ENCODE results near the gene CREM.
A peak's percentile ranks its signal among the peaks of the same experiment; 100 is the strongest.

The CREM gene

DNA sequence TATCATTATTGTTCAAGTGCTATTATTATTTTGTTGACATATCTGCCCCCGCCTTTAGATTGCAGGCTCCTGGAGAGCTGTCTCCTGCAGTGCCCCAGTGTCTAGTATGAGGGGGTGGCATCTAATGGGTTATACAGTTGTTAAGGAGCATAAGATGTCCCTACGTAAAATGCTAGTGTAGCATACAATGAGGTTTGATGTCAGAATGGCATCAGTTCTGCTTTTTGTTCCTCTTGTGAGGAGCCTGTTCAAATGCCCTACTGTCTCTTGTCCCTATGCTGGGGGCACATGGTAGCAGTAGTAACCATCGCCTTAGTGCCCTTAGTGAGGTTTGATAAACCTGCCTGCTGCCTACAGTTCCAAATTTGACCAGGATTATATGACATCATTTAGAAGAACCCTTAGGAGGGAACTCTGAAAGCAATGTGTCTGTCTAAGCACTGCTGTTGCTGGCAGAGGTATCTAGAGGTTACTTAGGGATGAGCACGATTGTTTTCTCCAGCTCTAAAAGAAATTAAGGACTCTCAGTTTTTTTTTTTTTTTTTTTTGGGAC lies 9.7 kb downstream of the CREM start:
- no peak for DNase-seq (ENCODE audit: low spot score)

- no peak for DNase-seq (ENCODE audit: low spot score)
These were observed 13.5 kb downstream of the CREM start for GRCh38 chr10:35140126-35140525.

- no peak for DNase-seq (ENCODE audit: low spot score)
These were observed 14.1 kb downstream of the CREM start for GRCh38 chr10:35140727-35141126.

- DNase-seq (ENCODE audit: low spot score), result no peak
These were observed 23.7 kb downstream of the CREM start for GRCh38 chr10:35150308-35150707.

- no peak for DNase-seq (ENCODE audit: low spot score)
These were observed 26.3 kb downstream of the CREM start for GRCh38 chr10:35152992-35153391.

DNA sequence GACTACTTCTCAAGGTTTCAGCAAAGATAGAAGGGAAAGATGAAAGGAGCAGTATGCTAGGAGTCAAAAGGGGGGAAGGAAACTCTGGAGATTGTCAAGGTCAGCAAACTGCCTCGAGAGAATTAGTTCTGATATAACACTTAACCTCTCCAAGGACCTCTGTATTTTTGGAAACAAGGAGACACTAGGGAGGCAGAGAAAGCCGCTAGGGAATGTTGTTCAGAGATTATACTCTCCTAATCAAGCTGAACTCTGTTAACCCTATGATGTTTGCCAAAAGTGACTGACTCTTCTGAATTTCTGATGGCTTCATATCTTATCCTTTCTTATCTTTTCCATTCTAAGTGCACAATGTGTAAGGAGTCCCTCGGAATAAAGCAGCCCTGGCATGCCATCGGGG lies 27.1 kb downstream of the CREM start:
- DNase-seq (ENCODE audit: low spot score), result no peak

GRCh38 chr10:35160743-35161142 lies 34.1 kb downstream of the CREM start:
- no peak for DNase-seq (ENCODE audit: low spot score)

DNA sequence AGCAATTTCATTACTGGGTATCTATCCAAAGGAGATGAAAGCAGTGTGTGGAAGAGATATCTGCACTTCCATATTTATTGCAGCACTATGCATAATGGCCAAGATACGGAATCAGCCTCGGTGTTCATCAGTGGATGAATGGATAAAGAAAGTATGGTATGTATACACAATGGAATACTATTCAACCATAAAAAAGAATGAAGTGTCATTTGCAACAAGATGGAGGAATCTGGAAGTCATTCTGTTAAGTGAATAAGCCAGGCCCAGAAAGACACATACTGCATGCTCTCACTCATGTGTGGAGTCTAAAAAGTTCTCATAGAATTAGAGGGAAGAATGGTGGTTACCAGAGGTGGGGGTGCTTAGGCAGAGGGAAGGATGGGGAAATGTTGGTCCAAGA lies 35.3 kb downstream of the CREM start:
- no peak for DNase-seq (ENCODE audit: low spot score)

DNA sequence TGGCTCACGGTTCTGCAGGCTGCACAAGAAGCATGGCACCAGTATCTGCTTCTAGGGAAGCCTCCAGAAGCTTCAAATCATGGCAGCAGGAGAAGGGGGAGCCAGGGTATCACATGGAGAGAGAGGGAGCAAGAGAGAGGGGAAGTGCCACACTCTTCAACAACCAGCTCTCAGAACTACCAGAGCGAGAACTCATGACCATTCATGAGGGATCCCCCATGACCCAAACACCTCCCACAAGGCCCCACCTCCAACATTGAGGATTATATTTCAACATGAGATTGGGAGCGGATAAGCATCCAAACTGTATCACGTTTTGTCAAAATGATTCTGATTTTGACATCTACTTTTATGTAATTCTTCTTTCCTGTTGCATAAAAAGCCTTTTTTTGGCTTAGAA lies 38.5 kb downstream of the CREM start:
- no peak for DNase-seq (ENCODE audit: low spot score)

- no peak for DNase-seq (ENCODE audit: low spot score)
These were observed 39.2 kb downstream of the CREM start for GRCh38 chr10:35165811-35166210.

DNA sequence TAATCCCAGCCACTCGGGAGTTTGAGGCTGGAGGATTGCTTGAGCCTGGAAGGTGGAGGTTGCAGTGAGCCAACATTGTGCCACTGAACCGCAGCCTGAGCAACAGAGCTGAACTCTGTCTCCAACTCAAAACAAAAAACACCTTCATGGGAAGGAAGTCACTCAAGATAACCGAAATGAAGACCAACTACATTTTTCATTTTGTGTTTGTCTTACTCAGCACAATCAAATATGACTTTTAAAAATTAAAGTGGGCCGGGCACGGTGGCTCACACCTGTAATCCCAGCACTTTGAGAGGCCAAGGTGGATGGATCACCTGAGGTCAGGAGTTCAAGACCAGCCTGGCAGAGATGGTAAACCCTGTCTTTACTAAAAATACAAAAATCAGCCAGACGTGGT lies 40.0 kb downstream of the CREM start:
- DNase-seq (ENCODE audit: low spot score), result no peak

DNA sequence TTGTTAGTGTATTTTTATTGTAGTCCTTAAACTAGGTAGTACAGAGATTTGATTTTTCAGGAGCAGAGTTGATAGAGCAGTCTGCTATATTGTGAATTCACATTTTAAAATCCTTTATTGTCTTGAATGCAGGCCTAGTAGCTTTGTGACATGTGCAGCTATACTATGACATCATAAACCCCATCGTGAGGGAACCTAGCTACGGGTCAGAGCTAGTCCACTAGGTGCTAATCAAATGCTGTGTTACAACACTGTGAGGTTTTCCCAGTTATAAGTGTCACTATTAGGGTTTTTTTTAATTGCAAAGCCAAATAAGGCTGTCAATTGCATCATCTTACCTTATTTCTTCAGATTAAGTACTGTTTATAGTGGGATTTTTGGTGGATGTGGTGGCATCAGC lies 40.7 kb downstream of the CREM start:
- DNase-seq (ENCODE audit: low spot score), result no peak

GRCh38 chr10:35172146-35172545 lies 45.5 kb downstream of the CREM start:
- DNase-seq (ENCODE audit: low spot score), result no peak

DNA sequence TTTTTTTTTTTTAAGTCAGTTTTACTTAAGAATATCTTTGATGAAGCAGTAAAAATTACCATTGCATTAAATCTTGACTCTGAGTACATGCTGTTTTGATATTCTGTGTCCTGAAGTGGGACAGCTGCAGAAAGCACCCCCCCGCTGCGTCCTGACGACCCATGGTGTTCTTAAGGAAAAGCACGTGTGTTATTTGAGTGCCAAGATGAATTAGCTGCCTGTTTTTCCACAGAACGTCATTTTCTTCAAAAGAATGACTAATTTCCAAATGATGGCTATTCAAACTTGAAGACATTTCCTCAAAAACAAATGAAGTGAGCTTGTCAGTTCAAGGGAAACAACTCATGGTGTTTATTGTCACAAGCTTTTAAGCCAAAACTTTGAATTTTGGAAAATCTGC lies 45.9 kb downstream of the CREM start:
- peak; percentile 12 for DNase-seq (ENCODE audit: low spot score)

DNA sequence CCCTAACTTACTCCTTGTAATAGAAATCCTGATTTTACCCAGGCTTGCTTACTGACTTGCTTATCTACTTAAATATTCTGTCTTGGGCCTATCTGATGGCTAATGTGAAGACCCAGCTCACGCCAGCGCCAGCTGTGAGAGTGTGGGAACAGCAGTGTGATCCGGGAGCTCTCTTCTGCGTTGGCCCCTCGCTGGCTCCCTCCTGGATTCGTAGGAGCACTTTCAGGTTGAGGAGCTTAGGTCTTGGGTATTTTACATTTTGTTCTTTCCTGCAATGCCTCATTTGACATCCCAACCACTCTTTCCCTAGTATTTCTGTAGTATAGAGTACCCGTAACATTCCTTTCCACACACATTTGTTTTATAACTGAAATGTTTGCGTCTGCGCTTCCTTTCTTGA lies 51.7 kb downstream of the CREM start:
- no peak for DNase-seq (ENCODE audit: low spot score)

GRCh38 chr10:35182631-35183510 lies 56.2 kb downstream of the CREM start:
- DNase-seq (ENCODE audit: low spot score), result no peak

DNA sequence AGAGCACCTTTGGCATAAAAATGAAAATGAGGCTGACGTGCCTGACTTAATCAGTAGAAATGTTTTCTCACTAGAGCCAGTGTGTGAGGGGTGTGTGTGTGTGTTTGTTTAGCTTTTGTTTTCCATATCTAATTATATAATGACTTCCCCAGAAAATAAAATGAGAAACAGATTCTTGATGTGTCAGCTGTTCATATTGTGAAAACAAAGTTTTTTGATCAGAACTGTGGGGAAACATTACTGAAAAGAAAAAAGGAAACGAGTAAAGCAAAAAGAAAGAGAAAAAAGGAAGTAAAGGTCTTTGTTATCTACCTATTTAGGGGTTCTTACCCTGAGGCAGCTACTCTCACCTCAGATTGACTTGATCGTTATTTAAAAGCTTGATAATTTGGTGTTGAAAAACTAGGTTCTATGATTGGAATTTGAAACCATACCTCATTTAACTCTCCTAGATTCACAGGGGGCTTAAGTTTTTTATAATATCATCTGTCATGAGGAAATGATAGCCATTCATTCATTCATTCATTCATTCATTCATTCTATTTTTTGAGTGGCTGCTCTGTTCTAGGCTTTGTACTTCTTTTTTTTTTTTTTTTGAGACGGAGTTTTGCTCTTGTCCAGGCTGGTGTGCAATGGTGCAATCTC lies 58.0 kb downstream of the CREM start:
- DNase-seq (ENCODE audit: low spot score), result no peak

DNA sequence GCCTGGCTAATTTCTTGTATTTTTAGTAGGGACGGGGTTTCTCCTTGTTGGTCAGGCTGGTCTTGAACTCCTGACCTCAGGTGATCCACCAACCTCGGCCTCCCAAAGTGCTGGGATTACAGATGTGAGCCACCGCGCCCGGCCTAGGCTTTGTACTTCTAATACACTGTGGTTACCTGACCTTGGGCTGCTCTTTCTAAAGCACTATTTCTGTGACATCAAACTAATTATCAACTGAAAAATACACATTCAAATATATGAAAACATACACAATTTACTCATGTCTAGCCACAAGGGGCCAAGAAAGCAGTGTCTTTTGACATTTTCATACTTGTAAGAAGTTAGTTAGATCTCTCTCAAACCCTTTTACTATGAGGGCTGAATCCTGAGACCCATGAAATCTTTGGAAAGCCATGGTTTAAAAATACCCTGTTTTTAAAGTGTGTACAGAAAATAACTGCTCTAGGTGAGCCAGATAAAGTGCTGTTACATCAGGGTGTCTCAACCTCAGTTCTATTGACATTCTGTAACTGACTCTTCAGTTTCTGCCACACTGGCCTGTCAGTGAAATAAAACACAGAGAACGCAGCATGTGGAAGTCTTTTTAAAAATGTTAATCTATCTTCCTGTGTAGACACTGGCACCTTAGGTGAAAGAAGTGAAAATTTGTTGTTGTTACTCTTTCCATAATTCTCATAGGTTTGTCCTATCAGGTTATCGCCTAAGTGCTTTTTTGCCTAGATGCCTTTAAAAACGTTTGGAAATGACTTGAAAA lies 58.8 kb downstream of the CREM start:
- no peak for DNase-seq (ENCODE audit: low spot score)

DNA sequence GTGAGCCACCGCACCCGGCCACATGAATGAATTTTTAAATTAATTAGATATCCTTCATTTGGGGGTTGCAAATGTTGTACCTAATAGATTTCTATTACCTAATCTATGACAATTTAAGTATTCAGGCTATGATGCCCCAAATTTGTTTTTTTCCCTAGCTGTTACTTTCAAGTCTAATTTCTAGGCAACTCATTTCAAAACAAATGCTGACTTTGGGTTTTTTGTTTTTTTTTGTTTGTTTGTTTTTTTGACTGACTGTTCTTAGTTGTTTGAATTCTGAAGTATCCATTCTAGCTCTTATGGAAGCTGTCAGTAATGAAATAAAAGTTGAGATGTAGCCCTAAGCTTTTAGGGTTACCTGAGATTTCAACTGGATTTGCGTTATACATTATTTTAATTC lies 62.3 kb downstream of the CREM start:
- DNase-seq (ENCODE audit: low spot score), result no peak

- DNase-seq (ENCODE audit: low spot score), result no peak
These were observed 64.9 kb downstream of the CREM start for GRCh38 chr10:35191523-35191922.

GRCh38 chr10:35192645-35193249 lies 66.1 kb downstream of the CREM start:
- no peak for DNase-seq (ENCODE audit: low spot score)

DNA sequence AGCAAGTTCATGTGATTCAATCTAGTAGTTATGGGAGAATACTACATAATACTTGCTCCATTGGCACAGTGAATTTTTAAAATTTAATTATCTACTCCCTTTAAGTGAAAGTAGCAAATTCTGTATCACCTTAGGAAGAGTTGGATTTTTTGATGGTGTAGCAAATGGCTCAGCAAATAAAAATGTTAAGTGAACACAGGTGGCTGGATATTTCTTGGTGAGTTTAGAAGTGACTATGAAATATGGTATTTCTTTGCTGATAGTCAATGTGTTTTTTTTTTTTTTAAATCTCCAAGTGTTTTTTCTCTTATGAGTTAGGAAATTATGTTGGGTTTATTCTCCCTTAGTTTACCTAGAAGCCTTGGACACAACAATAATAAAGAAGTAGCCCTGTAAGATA lies 67.8 kb downstream of the CREM start:
- no peak for DNase-seq (ENCODE audit: low spot score)
